DMS 273 (cell line): ENCODE results near the gene ESYT1.

ENCODE experiments used
- DNase-seq: peaks from one replicate; lab custom pipeline; 2025; ENCODE audit not compliant: unreplicated experiment; lab: John Stamatoyannopoulos, UW

ESYT1 gene

GRCh38 chr12:56126732-56127239 is 1.3 kb upstream of the ESYT1 start:
- DNase-seq = no peak

- DNase-seq = no peak
Observed at GRCh38 chr12:56127485-56127887, 581 bp upstream of the ESYT1 start.

- peak; percentile 54 for DNase-seq
Observed at GRCh38 chr12:56128670-56129205, 671 bp downstream of the ESYT1 start.

- peak; percentile 55 for DNase-seq
Observed at GRCh38 chr12:56129206-56129941, 1.3 kb downstream of the ESYT1 start.

GRCh38 chr12:56129942-56130495 is 2.0 kb downstream of the ESYT1 start:
- DNase-seq = no peak

GRCh38 chr12:56130876-56131275 is 2.8 kb downstream of the ESYT1 start:
- no peak for DNase-seq

DNA sequence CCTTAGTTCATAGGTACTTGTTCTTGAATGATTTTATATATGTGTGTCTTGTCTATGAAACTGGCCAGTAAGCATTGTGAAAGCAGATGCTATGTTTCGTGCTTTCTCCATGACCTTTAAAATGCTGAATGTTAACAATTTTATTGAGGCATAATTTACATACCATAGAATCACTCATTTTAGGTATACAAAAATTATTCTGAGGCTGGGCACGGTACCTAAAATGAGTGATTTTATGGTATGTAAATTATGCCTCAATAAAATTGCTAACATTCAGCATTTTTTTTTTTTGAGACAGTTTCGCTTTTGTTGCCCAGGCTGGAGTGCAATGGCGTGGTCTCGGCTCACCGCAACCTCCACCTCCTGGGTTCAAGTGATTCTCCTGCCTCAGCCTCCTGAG is 6.8 kb downstream of the ESYT1 start:
- DNase-seq = no peak

DNA sequence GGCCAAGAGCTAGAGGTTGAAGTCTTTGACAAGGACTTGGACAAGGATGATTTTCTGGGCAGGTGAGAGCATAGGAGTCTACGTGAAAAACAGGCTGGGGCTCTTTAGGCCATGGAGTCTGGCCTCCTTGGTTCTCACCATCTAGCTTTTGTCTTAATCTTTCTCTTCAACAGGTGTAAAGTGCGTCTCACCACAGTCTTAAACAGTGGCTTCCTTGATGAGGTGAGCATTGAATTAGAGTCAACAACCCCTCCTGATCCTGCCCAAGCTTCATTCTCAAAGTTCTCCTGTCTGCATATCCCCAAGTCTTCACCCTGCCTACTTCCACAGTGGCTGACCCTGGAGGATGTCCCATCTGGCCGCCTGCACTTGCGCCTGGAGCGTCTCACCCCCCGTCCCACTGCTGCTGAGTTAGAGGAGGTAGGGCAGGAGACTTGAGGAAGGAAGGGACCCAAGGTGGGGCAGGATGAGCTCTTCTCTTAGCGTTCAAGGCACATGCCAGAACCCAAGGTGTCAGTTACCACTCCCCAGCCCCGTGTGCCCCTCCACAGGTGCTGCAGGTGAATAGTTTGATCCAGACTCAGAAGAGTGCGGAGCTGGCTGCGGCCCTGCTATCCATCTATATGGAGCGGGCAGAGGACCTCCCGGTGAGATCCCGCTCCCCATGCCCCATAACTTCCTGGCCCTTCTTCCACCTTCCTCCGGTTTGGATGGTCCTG is 9.9 kb downstream of the ESYT1 start:
- DNase-seq = no peak

GRCh38 chr12:56141946-56142784 is 14.1 kb downstream of the ESYT1 start:
- DNase-seq = no peak

- DNase-seq = no peak
Observed at GRCh38 chr12:56143217-56143616, 15.2 kb downstream of the ESYT1 start.

- DNase-seq = no peak
Observed at GRCh38 chr12:56143870-56144269, 15.8 kb downstream of the ESYT1 start.

DNA sequence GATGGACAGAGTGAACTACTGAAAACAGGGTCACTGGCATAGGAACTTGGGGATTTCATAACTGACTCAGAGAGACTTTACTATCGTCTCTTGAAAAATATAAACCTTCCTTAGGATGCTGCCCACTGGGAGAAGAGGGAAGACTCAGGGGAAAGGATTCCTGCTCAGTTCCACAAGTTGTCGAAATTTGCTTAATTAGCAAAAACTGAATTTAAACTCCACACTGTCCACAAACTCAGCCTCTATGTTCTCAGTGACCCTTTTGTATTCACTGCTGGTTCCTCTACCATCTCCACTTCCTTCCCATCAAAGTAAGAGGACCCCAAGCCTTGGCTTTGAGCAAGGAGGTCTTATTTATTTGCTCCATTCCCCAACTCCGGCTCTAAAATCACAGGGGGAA is 17.1 kb downstream of the ESYT1 start:
- no peak for DNase-seq

GRCh38 chr12:56146492-56147460 is 18.7 kb downstream of the ESYT1 start:
- peak; percentile 13 for DNase-seq

- DNase-seq = peak; percentile 15
Observed at GRCh38 chr12:56150563-56150962, 22.5 kb downstream of the ESYT1 start.

GRCh38 chr12:56151672-56152131 is 23.6 kb downstream of the ESYT1 start:
- peak; percentile 76 for DNase-seq

- DNase-seq = peak; percentile 93
Observed at GRCh38 chr12:56152132-56152755, 24.2 kb downstream of the ESYT1 start, which contains the start of gene MYL6B. Gene MYL6B (plus strand): TSS chr12:56152587. CDS start chr12:56153919, 1,332 bp downstream.

DNA sequence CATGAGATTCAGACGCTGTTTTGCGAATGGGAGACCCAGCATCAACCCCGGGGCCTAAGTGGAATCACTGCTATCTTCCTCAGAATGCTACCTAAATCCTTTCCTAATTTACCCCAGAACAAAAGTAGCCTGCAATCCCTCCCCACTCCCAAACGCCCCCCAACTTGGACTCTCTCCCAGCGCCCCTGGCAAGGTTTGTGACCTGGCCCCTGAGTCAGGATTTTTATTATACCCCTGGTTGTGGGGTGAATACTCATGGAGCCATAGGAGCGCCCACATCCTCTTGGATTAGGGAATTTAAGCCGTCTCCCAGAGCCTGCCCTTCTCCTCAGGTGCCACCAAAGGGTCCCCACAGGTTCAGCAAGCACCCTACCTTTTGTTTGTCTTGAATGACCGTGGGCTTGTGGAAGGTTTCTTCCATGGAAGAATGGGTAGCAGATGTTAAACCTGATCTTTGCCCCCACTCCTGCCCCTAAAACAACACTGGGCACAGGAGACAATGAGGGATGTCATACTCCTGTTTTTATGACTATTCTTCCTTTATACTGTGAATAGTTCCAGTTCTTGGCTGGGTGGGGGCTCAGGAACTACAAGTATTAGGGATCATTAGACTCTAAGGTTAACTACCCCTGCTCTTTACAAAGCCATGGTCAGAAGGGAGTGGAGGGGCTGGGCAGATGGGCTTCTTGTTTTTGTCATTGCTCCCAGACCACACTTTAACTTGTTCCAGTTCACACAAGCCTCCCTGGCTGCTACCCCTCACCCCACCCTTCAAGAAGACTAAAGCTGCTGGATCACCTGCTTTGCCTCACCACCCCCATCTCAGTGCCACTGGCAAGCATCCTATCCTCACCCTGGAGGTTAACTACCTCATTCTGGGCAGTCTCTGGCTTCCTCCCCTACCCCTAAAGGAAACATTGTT is 24.9 kb downstream of the ESYT1 start:
- no peak for DNase-seq

DNA sequence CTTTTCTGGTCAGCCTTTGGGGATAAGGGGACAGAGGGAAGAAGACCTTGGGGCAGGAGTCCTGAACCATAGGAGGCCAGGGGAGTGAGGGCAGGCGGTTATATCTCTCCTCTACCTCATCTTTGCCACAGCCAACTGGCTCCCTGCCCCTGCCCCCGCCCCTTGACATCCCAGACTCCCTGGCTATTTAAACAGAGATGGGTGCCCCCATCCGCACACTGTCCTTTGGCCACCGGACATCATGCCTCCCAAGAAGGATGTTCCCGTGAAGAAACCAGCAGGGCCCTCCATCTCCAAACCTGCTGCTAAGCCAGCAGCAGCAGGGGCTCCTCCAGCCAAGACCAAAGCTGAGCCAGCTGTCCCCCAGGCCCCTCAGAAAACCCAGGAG is 25.6 kb downstream of the ESYT1 start:
- no peak for DNase-seq
